K562 (cell line): ENCODE results near the gene YBEY. TPM values are rescaled to one million over a fixed set of nuclear protein-coding genes. Genes with fewer than 3 reads are reported as not detected.

Experiments
- ATAC-seq: fragments of 200-7000 bp; cut with Tn5 transposase; 3 replicates; pipeline ENCODE4 v1.9.1; 2020; ENCODE audit warnings: moderate library complexity
- BruUV-seq: library from RNA; stranded (reverse); fragments of 400-500 nt; replicated peaks from 2 replicates; lab custom pipeline; 2021; lab: Mats Ljungman, UMichigan
- CTCF ChIA-PET: fragments of 300-600 bp; formaldehyde crosslinking; extraction: SDS; loops from one replicate; lab custom pipeline; 2021; ENCODE audit warnings: low intra/inter-chr PET ratio; lab: Yijun Ruan, JAX
- POLR2A ChIA-PET: fragments of 300-600, 350-650 bp; sonication (Branson Sonifier 250); formaldehyde crosslinking; extraction: SDS; loops from one replicate; lab custom pipeline; 2021; ENCODE audit warnings: antibody characterized with exemption, inconsistent platforms; lab: Yijun Ruan, JAX
- DNase-seq, 4 experiments: peaks; one replicate each; pipeline versions ENCODE4 v3.0.0 to v3.0.0-alpha.2; 2011 to 2018; ENCODE audit warnings: low spot score in 3 of 4, mixed read lengths in 3 of 4; ENCODE audit errors: extremely low read depth in 1 of 4
- FAIRE-seq: peaks from 2 replicates; lab custom pipeline; 2011; peaks lifted over from hg19 to GRCh38; lab: Jason Lieb, UNC
- H2AFZ ChIP-seq: 2 replicates; pipeline ENCODE4 v1.6.0; 2011; ENCODE audit warnings: low read depth, low read length, control low read depth, inconsistent platforms
- H3K27ac ChIP-seq: fragments of 200-600 bp; 3 replicates; pipeline ENCODE4 v1.8.0; 2011; ENCODE audit warnings: low read depth, mild to moderate bottlenecking, control low read depth, inconsistent platforms, low read length, moderate library complexity, mixed read lengths; ENCODE audit errors: extremely low read depth
- H3K27me3 ChIP-seq, 2 experiments: fragments of 300-600 bp in 1 of 2; 2 replicates in 1 of 2; 3 replicates in 1 of 2; pipeline versions ENCODE4 v1.6.0 to v1.8.0; 2011; ENCODE audit warnings: inconsistent platforms in 2 of 2, low read length in 2 of 2, mild to moderate bottlenecking in 1 of 2, mixed read lengths in 1 of 2, moderate library complexity in 1 of 2; ENCODE audit not compliant: control insufficient read depth in 2 of 2, insufficient read depth in 2 of 2
- H3K36me3 ChIP-seq: fragments of 300-600 bp; 3 replicates; pipeline ENCODE4 v1.8.0; 2011; ENCODE audit warnings: mild to moderate bottlenecking, low read length, inconsistent platforms; ENCODE audit not compliant: control insufficient read depth, insufficient read depth
- H3K4me1 ChIP-seq, 2 experiments: fragments of 200-600 bp in 1 of 2; replicated peaks in 1 of 2; 2 replicates in 1 of 2; 3 replicates in 1 of 2; pipeline versions ENCODE4 v1.5.1 to v1.8.0; 2011; ENCODE audit warnings: inconsistent platforms in 2 of 2, low read length in 2 of 2, mild to moderate bottlenecking in 1 of 2, mixed read lengths in 1 of 2, moderate library complexity in 1 of 2; ENCODE audit not compliant: control insufficient read depth in 2 of 2, insufficient read depth in 2 of 2
- H3K4me2 ChIP-seq: 2 replicates; pipeline ENCODE4 v1.6.1; 2011; ENCODE audit warnings: low read length, control low read depth, inconsistent platforms, mixed read lengths; ENCODE audit not compliant: insufficient read depth
- H3K4me3 ChIP-seq: fragments of 200-600 bp; sonication (generic), shearing (Covaris generic); 2 replicates; pipeline ENCODE4 v1.5.1; 2016; ENCODE audit warnings: control low read depth, inconsistent platforms
- H3K79me2 ChIP-seq: fragments of 200-600 bp; 3 replicates; pipeline ENCODE4 v1.8.0; 2011; ENCODE audit warnings: low read length, inconsistent platforms; ENCODE audit not compliant: control insufficient read depth, insufficient read depth
- H3K9ac ChIP-seq, 2 experiments: 2 replicates each; pipeline versions ENCODE4 v1.6.0 to v1.6.1; 2011; ENCODE audit warnings: low read depth in 2 of 2, low read length in 2 of 2, control low read depth in 1 of 2, inconsistent platforms in 1 of 2, mild to moderate bottlenecking in 1 of 2, mixed read lengths in 1 of 2; ENCODE audit not compliant: insufficient read depth in 1 of 2
- H3K9me1 ChIP-seq: one replicate; pipeline ENCODE4 v1.6.0; 2011; ENCODE audit warnings: inconsistent platforms, mild to moderate bottlenecking, low read length, moderate library complexity; ENCODE audit not compliant: control insufficient read depth, insufficient read depth
- H3K9me3 ChIP-seq: replicated peaks from 2 replicates; pipeline ENCODE4 v1.5.1; 2011; ENCODE audit warnings: low read depth, low read length, inconsistent platforms; ENCODE audit not compliant: control insufficient read depth, insufficient read depth
- H4K20me1 ChIP-seq: replicated peaks from 2 replicates; pipeline ENCODE4 v1.6.1; 2011; ENCODE audit warnings: low read length, inconsistent platforms, mixed read lengths; ENCODE audit not compliant: control insufficient read depth, insufficient read depth
- ATF2 ChIP-seq: sonication (generic); formaldehyde crosslinking; IDR thresholded peaks from 2 replicates; pipeline ENCODE4 v1.8.1; 2022; ENCODE audit warnings: missing genetic modification reagents
- EWSR1 ChIP-seq: fragments of 450-650 bp; IDR thresholded peaks from 2 replicates; pipeline ENCODE4 v1.6.1; 2018; ENCODE audit warnings: borderline replicate concordance, mild to moderate bottlenecking, low read depth, moderate library complexity; ENCODE audit not compliant: partially characterized antibody
- JUN ChIP-seq, 2 experiments: sonication (generic) in 1 of 2; formaldehyde crosslinking in 1 of 2; IDR thresholded peaks; 2 replicates each; pipeline versions ENCODE4 v1.6.1 to v1.8.0; 2012 to 2022; ENCODE audit warnings: borderline replicate concordance in 2 of 2, mild to moderate bottlenecking in 2 of 2, improper control_type of control experiment in 1 of 2, low read depth in 1 of 2, low read length in 1 of 2, missing genetic modification reagents in 1 of 2
- MTA3 ChIP-seq: fragments of 450-650 bp; formaldehyde crosslinking; IDR thresholded peaks from 2 replicates; pipeline ENCODE4 v1.6.1; 2017; ENCODE audit warnings: mild to moderate bottlenecking, borderline replicate concordance
- POLR2G ChIP-seq: fragments of 200-400 bp; formaldehyde crosslinking; IDR thresholded peaks from 2 replicates; pipeline ENCODE4 v1.6.1; 2017; ENCODE audit warnings: low read depth, mild to moderate bottlenecking, antibody characterized with exemption, low read length, moderate library complexity
- RBM22 ChIP-seq: fragments of 200-400 bp; formaldehyde crosslinking; IDR thresholded peaks from 2 replicates; pipeline ENCODE4 v1.6.1; 2018; ENCODE audit warnings: low read length, low read depth; ENCODE audit not compliant: poor library complexity, severe bottlenecking
- SUPT5H ChIP-seq: fragments of 450-650 bp; IDR thresholded peaks from 2 replicates; pipeline ENCODE4 v1.6.1; 2016
- USF1 ChIP-seq: sonication (generic); formaldehyde crosslinking; IDR thresholded peaks from 2 replicates; pipeline ENCODE4 v1.9.0; 2022; ENCODE audit warnings: mild to moderate bottlenecking, missing genetic modification reagents
- VEZF1 ChIP-seq: fragments of 200-800 bp; sonication (Bioruptor generic); IDR thresholded peaks from 2 replicates; pipeline ENCODE4 v1.6.1; 2017; ENCODE audit warnings: missing genetic modification characterization, missing compliant biosample characterization
- WGBS: fragments of 100-300 bp; shearing (Covaris generic); methylation state at CpG from one replicate; pipeline ENCODE4 v1.1.6; 2016; ENCODE audit warnings: low coverage, mixed read lengths; ENCODE audit not compliant: insufficient coverage; ENCODE audit errors: missing lambda C conversion rate; 5-methylcytosine and 5-hydroxymethylcytosine counted together
- in situ Hi-C: fragments of 300-500 bp; cut with MboI; formaldehyde crosslinking; loops from 4 replicates; pipeline ENCODE4 v1.15.0; 2018; ENCODE audit warnings: inconsistent platforms, mixed read lengths
- intact Hi-C: fragments of 100-400 bp; cut with micrococcal nuclease; formaldehyde crosslinking; loops from 2 replicates; pipeline ENCODE4 v1.14.2; 2022
- polyA plus RNA-seq, 8 experiments: library from polyadenylated mRNA; depleted of rRNA in 4 of 8; stranded (reverse) in 5 of 8; unstranded in 3 of 8; fragments of >200 nt; fragmentation: Nextera tagmentation in 2 of 8; fragmentation: Illumina TruSeq in 1 of 8; extraction: Ambion mirVana in 2 of 8; extraction: Trizol in 1 of 8; gene quantifications; 2 replicates each; pipeline versions ENCODE4 v1.2.1 to v1.2.3, GENCODE V29; 2011 to 2014; ENCODE audit warnings: inconsistent platforms in 1 of 8, missing spikeins in 1 of 8
- total RNA-seq, 7 experiments: library from RNA; depleted of rRNA in 6 of 7; stranded (reverse); fragments of >200 nt in 6 of 7; fragmentation: Illumina TruSeq in 2 of 7; extraction: Trizol in 2 of 7; gene quantifications; 2 replicates each; pipeline versions ENCODE4 v1.2.1 to v1.2.3, GENCODE V29; 2011 to 2021; ENCODE audit warnings: low replicate concordance in 1 of 7

YBEY gene
- total and polyA plus RNA-seq, 9 of the 15 experiments (the other 6 are each of a cell fraction or from before 2014, with no cell fraction given) = 6.4 to 28.0 (median 12.4) TPM

- CTCF ChIA-PET = interaction anchor here (0.6 kb wide), 1 partner anchor 16 kb away, joined by 6 read pairs; no protein-coding TSS in a partner anchor
- no peaks in the 10 kb centered on the region for H3K9me3 ChIP-seq
- FAIRE-seq (no peak), DNase-seq (no peak), ATAC-seq (no peak)
- peaks cover 94% of the 10 kb centered on the region for H3K36me3 ChIP-seq
- H3K4me1 ChIP-seq = peaks cover 5 to 11% of the 10 kb centered on the region in 2 experiments; a peak in 3 of 5 replicates
- intact Hi-C loops (no loop called here), in situ Hi-C loops (no loop called here)
- peak; percentile 63 for TF ChIP-seq RBM22
- no peak for TF ChIP-seq MTA3
- TF ChIP-seq POLR2G = peak; percentile 54
- no peaks in the 10 kb centered on the region for H3K27me3 ChIP-seq
- no peak overlapping the region for H3K4me2 ChIP-seq
- H4K20me1 ChIP-seq = no peaks in the 10 kb centered on the region
- H3K79me2 ChIP-seq = no peaks in the 10 kb centered on the region
- H3K4me3 ChIP-seq = no peak overlapping the region
- WGBS = 95% methylated on average over 11 of the region's 11 CpGs
- no peak overlapping the region; a peak in 1 of 4 replicates for H3K9ac ChIP-seq
- no TSS peak for BruUV-seq
- no peak overlapping the region for H3K27ac ChIP-seq
- no peaks in the 10 kb centered on the region for H3K9me1 ChIP-seq
- POLR2A ChIA-PET = interaction anchor here (0.6 to 0.9 kb wide), 3 partner anchors 13 to 449 kb away, joined by 3 read pairs; no protein-coding TSS in a partner anchor
- H2AFZ ChIP-seq = no peak overlapping the region
Observed at GRCh38 chr21:46255166-46255565, 31.0 kb upstream of the YBEY start.

GRCh38 chr21:46255758-46256337, 30.3 kb upstream of the YBEY start:
- no peak for FAIRE-seq
- POLR2A ChIA-PET = interaction anchor here (0.6 to 0.9 kb wide), 3 partner anchors 12 to 449 kb away, joined by 3 read pairs; no protein-coding TSS in a partner anchor
- Histone ChIP-seq H3K4me1 (peaks cover 5 to 11% of the 10 kb centered on the region in 2 experiments; a peak in 3 of 5 replicates), H3K27me3 (no peaks in the 10 kb centered on the region; a peak in 1 of 5 replicates), H3K9me3 (no peaks in the 10 kb centered on the region), H3K4me2 (no peak overlapping the region), H3K79me2 (no peaks in the 10 kb centered on the region), H3K9me1 (no peaks in the 10 kb centered on the region), H3K4me3 (no peak overlapping the region), H4K20me1 (no peaks in the 10 kb centered on the region), H3K9ac (0 out of 4 replicates have a peak overlapping the region, but pooled peaks of 1 of the 2 experiments have one; percentile 3), H3K27ac (no peak overlapping the region), H3K36me3 (peaks cover 94% of the 10 kb centered on the region), H2AFZ (no peak overlapping the region)
- in situ Hi-C loops = no loop called here
- DNase-seq = no peak
- no TSS peak for BruUV-seq
- CTCF ChIA-PET = no interaction called here
- ATAC-seq = no peak
- intact Hi-C loops = no loop called here
- WGBS = 94% methylated on average over 6 of the region's 6 CpGs
- TF ChIP-seq EWSR1 (no peak), USF1 (no peak), ATF2 (CRISPR knock-in tag) (no peak), JUN (IDR thresholded peaks at IDR 0.05; ENCODE audit: borderline replicate concordance, low read depth, low read length) (no peak), JUN (CRISPR knock-in tag; IDR thresholded peaks at IDR 0.05; ENCODE audit: borderline replicate concordance) (no peak), SUPT5H (no peak), VEZF1 (CRISPR knock-in tag) (no peak)
